Glutamatergic neuron (in vitro differentiated cells): Measurements from ENCODE around the gene RXYLT1. TPM values are rescaled to one million over a fixed set of nuclear protein-coding genes. Genes with fewer than 3 reads are reported as not detected.

Experiments
- DNase-seq: peaks from one replicate; pipeline ENCODE4 v3.0.0; 2022
- H3K27ac Mint-ChIP-seq: one replicate; pipeline ENCODE4 v1.8.0; 2020; ENCODE audit warnings: mild to moderate bottlenecking, mixed read lengths, inconsistent platforms; ENCODE audit not compliant: unreplicated experiment
- H3K27me3 Mint-ChIP-seq: one replicate; pipeline ENCODE4 v1.8.0; 2020; ENCODE audit warnings: mild to moderate bottlenecking, moderate library complexity, mixed read lengths, inconsistent platforms; ENCODE audit not compliant: unreplicated experiment
- H3K36me3 Mint-ChIP-seq: one replicate; pipeline ENCODE4 v1.8.0; 2020; ENCODE audit warnings: mild to moderate bottlenecking, mixed read lengths, inconsistent platforms; ENCODE audit not compliant: unreplicated experiment
- H3K4me1 Mint-ChIP-seq: one replicate; pipeline ENCODE4 v1.8.0; 2020; ENCODE audit warnings: mild to moderate bottlenecking, low read depth, mixed read lengths, inconsistent platforms; ENCODE audit not compliant: unreplicated experiment
- H3K4me3 Mint-ChIP-seq: one replicate; pipeline ENCODE4 v1.8.0; 2020; ENCODE audit warnings: mild to moderate bottlenecking, mixed read lengths, inconsistent platforms; ENCODE audit not compliant: unreplicated experiment
- H3K9me3 Mint-ChIP-seq: one replicate; pipeline ENCODE4 v1.8.0; 2020; ENCODE audit warnings: mild to moderate bottlenecking, moderate library complexity, mixed read lengths, inconsistent platforms; ENCODE audit not compliant: unreplicated experiment
- total RNA-seq: library from RNA; stranded (reverse); fragmentation: NEBNext Ultra II Directional; extraction: Animal tissue kit (Norgen Biotek cat#: 25700); gene quantifications from one replicate; pipeline ENCODE4 v1.2.1, GENCODE V29; 2021; ENCODE audit not compliant: unreplicated experiment
- TF ChIP-seq, protein P1 (sequence below): fragments of 200-600 bp; sonication (generic); IDR thresholded peaks from one replicate; pipeline ENCODE4 v1.5.0; 2021; ENCODE audit not compliant: partially characterized antibody, unreplicated experiment

The RXYLT1 gene
- total RNA-seq, 1 donor from 2014 or later = 6.7 TPM

- Mint-ChIP-seq H3K27me3 (peaks cover 10% of the 10 kb centered on the region), H3K36me3 (no peaks in the 10 kb centered on the region), H3K9me3 (peaks cover 5% of the 10 kb centered on the region), H3K27ac (peak overlapping the region; percentile 76), H3K4me1 (peaks cover 15% of the 10 kb centered on the region), H3K4me3 (peak overlapping the region; percentile 99)
- TF ChIP-seq, protein P1, sequence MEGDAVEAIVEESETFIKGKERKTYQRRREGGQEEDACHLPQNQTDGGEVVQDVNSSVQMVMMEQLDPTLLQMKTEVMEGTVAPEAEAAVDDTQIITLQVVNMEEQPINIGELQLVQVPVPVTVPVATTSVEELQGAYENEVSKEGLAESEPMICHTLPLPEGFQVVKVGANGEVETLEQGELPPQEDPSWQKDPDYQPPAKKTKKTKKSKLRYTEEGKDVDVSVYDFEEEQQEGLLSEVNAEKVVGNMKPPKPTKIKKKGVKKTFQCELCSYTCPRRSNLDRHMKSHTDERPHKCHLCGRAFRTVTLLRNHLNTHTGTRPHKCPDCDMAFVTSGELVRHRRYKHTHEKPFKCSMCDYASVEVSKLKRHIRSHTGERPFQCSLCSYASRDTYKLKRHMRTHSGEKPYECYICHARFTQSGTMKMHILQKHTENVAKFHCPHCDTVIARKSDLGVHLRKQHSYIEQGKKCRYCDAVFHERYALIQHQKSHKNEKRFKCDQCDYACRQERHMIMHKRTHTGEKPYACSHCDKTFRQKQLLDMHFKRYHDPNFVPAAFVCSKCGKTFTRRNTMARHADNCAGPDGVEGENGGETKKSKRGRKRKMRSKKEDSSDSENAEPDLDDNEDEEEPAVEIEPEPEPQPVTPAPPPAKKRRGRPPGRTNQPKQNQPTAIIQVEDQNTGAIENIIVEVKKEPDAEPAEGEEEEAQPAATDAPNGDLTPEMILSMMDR = no peak
- no peak for DNase-seq
Observed at GRCh38 chr12:63846238-63846967, 66.7 kb downstream of the RXYLT1 start.

DNA sequence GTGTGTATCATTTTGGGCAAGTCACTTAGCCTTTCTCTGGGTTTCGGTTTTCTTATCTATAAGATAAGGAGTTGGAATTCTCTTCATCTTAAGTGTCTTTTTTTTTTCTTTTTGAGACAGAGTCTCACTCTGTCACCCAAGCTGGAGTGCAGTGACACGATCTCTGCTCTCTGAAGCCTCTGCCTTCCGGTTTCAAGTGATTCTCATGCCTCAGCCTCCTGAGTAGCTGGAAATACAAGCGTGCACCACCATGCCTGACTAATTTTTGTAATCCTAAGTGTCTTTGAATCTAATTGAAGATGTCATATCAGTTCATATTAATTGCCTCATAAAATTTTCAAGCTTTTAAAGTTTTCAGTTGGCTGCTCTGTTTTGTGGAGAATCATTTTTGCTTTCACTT is 68.7 kb downstream of the RXYLT1 start:
- H3K27ac Mint-ChIP-seq = no peak overlapping the region
- no peaks in the 10 kb centered on the region for H3K36me3 Mint-ChIP-seq
- H3K27me3 Mint-ChIP-seq = peaks cover 10% of the 10 kb centered on the region
- TF ChIP-seq, protein P1 = no peak
- peaks cover 15% of the 10 kb centered on the region for H3K4me1 Mint-ChIP-seq
- H3K9me3 Mint-ChIP-seq = peaks cover 5% of the 10 kb centered on the region
- DNase-seq = no peak
- peak overlapping the region; percentile 26 for H3K4me3 Mint-ChIP-seq

- Mint-ChIP-seq H3K4me3 (no peak overlapping the region), H3K9me3 (peaks cover 5% of the 10 kb centered on the region), H3K27me3 (peaks cover 10% of the 10 kb centered on the region), H3K4me1 (peaks cover 15% of the 10 kb centered on the region), H3K36me3 (no peaks in the 10 kb centered on the region), H3K27ac (no peak overlapping the region)
- TF ChIP-seq, protein P1 = no peak
- DNase-seq = no peak
Observed at GRCh38 chr12:63849106-63849620, 69.5 kb downstream of the RXYLT1 start.

- no peak overlapping the region for H3K27ac Mint-ChIP-seq
- no peaks in the 10 kb centered on the region for H3K36me3 Mint-ChIP-seq
- no peak for DNase-seq
- peaks cover 15% of the 10 kb centered on the region for H3K4me1 Mint-ChIP-seq
- H3K27me3 Mint-ChIP-seq = peaks cover 7% of the 10 kb centered on the region
- H3K4me3 Mint-ChIP-seq = no peak overlapping the region
- H3K9me3 Mint-ChIP-seq = peaks cover 3% of the 10 kb centered on the region
- TF ChIP-seq, protein P1 = no peak
Observed at GRCh38 chr12:63849641-63850040, 69.9 kb downstream of the RXYLT1 start.

DNA sequence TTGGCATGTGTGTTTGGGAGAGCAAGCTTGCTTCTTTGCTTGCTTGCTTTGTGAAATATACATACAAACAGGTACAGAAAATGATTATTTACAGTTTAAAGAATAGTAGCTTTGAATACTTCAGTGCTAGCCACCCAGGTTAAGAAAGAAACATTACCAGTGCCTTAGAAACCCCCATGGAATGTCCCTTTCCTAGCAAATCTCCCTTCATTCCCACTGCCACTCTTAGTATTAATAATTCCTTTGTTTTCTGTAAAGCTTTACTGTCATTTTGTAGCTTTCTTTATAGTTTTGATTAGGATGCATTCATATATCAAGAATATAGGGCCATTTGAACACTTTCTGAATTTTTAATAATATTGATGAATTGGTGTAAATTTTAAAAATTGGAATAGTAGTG is 74.3 kb downstream of the RXYLT1 start:
- TF ChIP-seq, protein P1 = no peak
- H3K27me3 Mint-ChIP-seq = no peaks in the 10 kb centered on the region
- H3K9me3 Mint-ChIP-seq = no peaks in the 10 kb centered on the region
- no peak for DNase-seq
- no peaks in the 10 kb centered on the region for H3K36me3 Mint-ChIP-seq
- no peak overlapping the region for H3K4me3 Mint-ChIP-seq
- no peak overlapping the region for H3K27ac Mint-ChIP-seq
- H3K4me1 Mint-ChIP-seq = peaks cover 7% of the 10 kb centered on the region
